ENCODE results near the gene MRPL53. TPM values are rescaled to one million over a fixed set of nuclear protein-coding genes. Genes with fewer than 3 reads are reported as not detected.
A peak's percentile ranks its signal among the peaks of the same experiment; 100 is the strongest.

The MRPL53 gene
- total and polyA plus RNA-seq, 9 donors: 13.1 to 105 (median 77.1) TPM

- peak; percentile 65 to 82 (median 72) for DNase-seq
- Histone ChIP-seq H3K36me3 (no peaks in the 10 kb centered on the region), H3K4me1 (ENCODE audit: insufficient read depth) (peaks cover 9% of the 10 kb centered on the region), H3K4me3 (peak overlapping the region; percentile 54), H3K27ac (peak overlapping the region; percentile 81 to 85), H3K9me3 (no peaks in the 10 kb centered on the region), H3K27me3 (no peaks in the 10 kb centered on the region)
- intact Hi-C loops (cut with DNase I): no loop called here
- 0 to 1% (median 1%) methylated on average over 37 to 46 of the region's 46 CpGs for WGBS, 3 donors
- TF ChIP-seq EP300 (IDR thresholded peaks at IDR 0.05) (peak; percentile 25), POLR2A (IDR thresholded peaks at IDR 0.05) (peak; percentile 56), CTCF (IDR thresholded peaks at IDR 0.05) (no peak)
These were observed 14.8 kb downstream of the MRPL53 start for GRCh38 chr2:74457549-74458131.

- TF ChIP-seq EP300 (IDR thresholded peaks at IDR 0.05) (no peak), CTCF (IDR thresholded peaks at IDR 0.05) (no peak), POLR2A (IDR thresholded peaks at IDR 0.05) (no peak)
- Histone ChIP-seq H3K27ac (peak overlapping the region; percentile 81 to 85), H3K9me3 (no peaks in the 10 kb centered on the region), H3K4me1 (ENCODE audit: insufficient read depth) (peaks cover 9% of the 10 kb centered on the region), H3K36me3 (no peaks in the 10 kb centered on the region), H3K27me3 (no peaks in the 10 kb centered on the region), H3K4me3 (peak overlapping the region; percentile 54)
- intact Hi-C loops (cut with DNase I): no loop called here
- 2% methylated on average over 27 of the region's 27 CpGs for WGBS, 3 donors
- no peak for DNase-seq
These were observed 15.3 kb downstream of the MRPL53 start for GRCh38 chr2:74457129-74457548.

GRCh38 chr2:74454654-74455511 is 17.6 kb downstream of the MRPL53 start, which contains the start of gene INO80B:
INO80B (plus strand) TSS chr2:74455087; CDS start chr2:74455117, 30 bp downstream.
- Histone ChIP-seq H3K9me3 (no peaks in the 10 kb centered on the region), H3K4me1 (ENCODE audit: insufficient read depth) (peaks cover 9% of the 10 kb centered on the region), H3K27ac (no peak within 1 kb of the TSS), H3K27me3 (no peaks in the 10 kb centered on the region), H3K36me3 (no peaks in the 10 kb centered on the region), H3K4me3 (peak within 1 kb of the TSS; percentile 58)
- no peak for TF ChIP-seq POLR2A (IDR thresholded peaks at IDR 0.05)
- TF ChIP-seq EP300 (IDR thresholded peaks at IDR 0.05): no peak
- TF ChIP-seq CTCF (IDR thresholded peaks at IDR 0.05): no peak
- WGBS, 3 donors: 0 to 1% (median 1%) methylated on average over 40 of the region's 40 CpGs
- DNase-seq: peak; percentile 92 to 98 (median 96)
- intact Hi-C loops (cut with DNase I): no loop called here

- 73 to 78% (median 76%) methylated on average over 3 of the region's 3 CpGs for WGBS, 3 donors
- no peak for TF ChIP-seq CTCF (IDR thresholded peaks at IDR 0.05)
- TF ChIP-seq POLR2A (IDR thresholded peaks at IDR 0.05): no peak
- no peak for TF ChIP-seq EP300 (IDR thresholded peaks at IDR 0.05)
- intact Hi-C loops (cut with DNase I): no loop called here
- H3K4me1 ChIP-seq (ENCODE audit: insufficient read depth): peaks cover 2% of the 10 kb centered on the region
- no peak overlapping the region for H3K4me3 ChIP-seq
- H3K36me3 ChIP-seq: no peaks in the 10 kb centered on the region
- H3K9me3 ChIP-seq: no peaks in the 10 kb centered on the region
- DNase-seq: no peak
- no peak overlapping the region for H3K27ac ChIP-seq
- no peaks in the 10 kb centered on the region for H3K27me3 ChIP-seq
These were observed 21.8 kb downstream of the MRPL53 start for GRCh38 chr2:74450570-74451190.

Data from ovary (tissue), 9 donors.